A204.1 (cell line): ENCODE results near the gene FAF1.
A peak's percentile ranks its signal among the peaks of the same experiment; 100 is the strongest.
"Not testable (repeated sequence)": the region's sequence is repeated elsewhere in the genome, so short reads cannot be mapped to it uniquely, and the experiment has no call there.

ENCODE experiments used
- FAIRE-seq: peaks from 2 replicates; lab custom pipeline; 2012; peaks lifted over from hg19 to GRCh38; lab: Jason Lieb, UNC

FAF1 gene

DNA sequence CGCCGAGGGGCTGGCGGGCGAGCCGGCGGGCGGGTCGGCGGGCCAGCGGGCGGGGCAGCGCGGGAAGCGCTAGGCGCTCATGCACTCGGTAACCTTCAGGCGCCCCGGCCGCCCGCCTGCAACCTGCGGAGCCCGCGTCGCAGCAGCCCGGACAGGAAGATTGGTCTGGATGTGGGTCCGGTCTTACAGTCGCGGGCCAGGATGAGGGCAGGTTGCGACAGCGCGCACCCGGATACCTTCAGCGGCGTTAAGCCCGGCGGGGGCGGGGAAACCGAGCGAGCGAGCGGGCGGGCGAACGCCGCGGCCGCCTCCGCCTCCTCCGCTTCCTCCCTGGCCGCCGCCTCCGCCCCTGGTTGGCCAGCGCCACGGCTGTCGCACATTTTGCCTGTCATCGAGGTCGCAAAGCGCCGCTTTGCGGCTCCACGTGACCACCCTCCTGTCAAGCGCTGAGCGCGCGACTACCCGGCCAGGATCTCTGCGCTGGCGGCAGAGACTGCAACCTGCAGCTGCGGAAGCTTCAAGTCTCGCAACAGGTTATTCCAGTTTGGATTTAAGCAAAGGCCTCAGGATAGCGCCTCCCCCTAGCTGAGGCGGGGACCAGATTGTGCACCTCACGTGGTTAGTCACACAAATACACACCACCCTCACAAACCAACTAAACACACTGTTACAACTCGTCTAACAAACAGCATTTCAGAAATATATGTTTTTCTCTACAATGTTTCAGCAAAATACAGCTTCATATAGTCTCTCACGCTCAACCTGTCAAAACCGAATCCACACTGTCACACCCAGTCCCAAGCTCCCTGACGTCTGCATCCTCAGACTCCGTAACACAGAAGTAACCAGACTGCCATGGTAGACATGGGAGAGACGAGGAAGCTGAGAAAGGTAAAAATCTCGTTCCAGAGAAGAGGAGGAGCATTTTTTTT lies at the start of gene FAF1:
TSS of gene FAF1 (minus strand) at position 355 of the 932 bp plus-strand sequence. CDS start 456 bp downstream, outside the sequence.
- FAIRE-seq, result no peak

DNA sequence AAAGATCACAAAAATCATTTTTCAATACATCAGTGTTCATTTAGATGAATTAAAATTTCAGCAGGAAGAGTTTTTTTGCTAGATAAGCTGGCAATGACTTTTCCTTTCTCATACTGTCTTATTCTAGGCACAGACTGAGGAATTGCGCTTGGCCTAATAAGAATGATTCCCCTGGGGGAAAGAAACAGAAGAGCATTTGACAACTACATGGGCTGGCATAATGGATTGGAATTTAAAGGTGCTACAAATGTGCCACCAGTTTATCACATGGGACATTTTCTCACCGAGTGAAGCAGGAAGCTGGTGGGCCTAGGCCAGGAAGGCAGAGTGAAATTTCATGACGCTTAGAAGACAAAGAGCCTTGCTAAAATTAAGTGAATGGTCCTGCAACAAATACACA lies 49.3 kb upstream of the FAF1 start:
- no peak for FAIRE-seq

DNA sequence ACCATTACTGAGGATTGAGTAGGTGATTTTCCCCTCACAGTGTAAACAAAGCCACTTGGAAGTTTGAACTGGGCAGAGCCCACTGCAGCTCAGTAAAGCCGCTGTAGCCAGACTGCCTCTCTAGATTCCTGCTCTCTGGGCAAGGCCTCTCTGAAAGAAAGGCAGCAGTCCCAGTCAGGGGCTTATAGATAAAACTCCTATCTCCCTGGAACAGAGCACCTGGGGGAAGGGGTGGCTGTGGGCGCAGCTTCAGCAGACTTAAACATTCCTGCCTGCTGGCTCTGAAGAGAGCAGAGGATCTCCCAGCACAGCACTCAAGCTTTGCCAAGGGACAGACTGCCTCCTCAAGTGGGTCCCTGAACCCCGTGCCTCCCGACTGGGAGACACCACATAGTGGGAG lies 45.5 kb upstream of the FAF1 start:
- not testable (repeated sequence) for FAIRE-seq

DNA sequence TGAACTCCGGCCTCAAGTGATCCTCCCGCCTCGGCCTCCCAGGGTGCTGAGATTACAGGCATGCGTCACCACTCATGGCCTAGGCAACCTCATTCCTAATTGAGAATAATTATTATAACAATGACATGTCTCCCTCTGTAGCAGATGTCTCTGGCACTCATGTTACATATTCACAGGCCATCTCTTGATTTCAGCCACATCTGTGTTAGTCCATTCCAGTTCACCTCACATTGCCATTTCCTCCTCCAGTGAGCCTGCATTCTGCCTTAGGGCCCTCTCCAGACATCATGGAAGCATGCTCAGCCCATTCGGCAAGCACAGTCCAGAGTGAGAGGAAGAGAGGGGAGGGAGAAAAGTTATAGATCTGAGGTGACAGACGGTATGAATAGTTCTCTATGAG lies 42.4 kb upstream of the FAF1 start:
- no peak for FAIRE-seq

DNA sequence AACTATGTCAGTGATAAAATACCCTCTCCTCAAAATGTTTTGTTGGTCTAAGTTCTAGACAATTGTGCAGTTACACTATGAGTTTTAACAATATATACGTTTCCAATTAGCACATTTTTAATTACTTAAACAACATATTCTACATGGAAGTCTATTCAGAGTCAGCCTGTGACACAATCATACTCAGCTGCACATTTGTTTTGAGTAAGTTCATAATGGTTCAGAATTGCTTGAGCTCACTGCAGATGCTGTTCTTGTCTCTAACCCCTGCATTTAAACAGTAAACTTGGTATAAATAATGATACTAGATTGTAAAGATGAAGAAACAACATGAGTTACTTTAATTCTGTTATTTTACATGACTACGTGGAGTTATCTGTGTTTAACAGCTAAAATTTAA lies 40.6 kb upstream of the FAF1 start:
- no peak for FAIRE-seq

DNA sequence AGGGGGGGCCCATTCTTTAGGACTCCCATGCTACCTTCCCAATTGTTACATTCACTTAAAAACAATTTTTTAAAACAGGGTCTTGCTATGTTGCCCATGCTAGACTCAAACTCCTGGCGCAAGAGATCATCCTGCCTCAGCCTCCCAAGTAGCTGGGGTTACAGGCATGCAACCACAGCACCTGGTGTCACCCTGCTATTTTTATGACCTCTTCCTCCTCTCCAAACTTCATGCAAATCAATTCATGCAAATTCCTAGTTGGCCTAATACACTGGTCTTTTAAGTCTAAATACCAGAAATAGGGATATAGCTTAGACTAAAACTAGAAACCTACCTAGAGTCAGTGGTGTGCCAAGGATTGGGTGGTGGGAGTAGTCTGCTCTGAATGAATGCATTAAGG lies 40.1 kb upstream of the FAF1 start:
- no peak for FAIRE-seq

DNA sequence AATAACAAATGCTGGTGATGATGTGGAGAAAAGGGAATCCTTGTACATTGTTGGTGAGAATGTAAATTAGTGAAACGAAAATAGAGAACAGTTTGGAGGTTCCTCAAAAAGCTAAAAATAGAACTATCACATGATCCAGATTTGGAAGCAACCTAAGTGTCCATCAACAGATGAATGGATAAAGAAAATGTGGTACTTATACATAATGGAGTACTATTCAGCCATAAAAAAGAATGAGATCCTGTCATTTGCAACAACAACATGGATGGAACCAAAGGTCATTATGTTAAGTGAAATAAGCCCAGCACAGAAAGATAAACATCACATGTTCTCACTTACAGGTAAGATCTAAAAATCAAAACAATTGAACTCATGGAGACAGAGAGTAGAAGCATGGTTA lies 39.3 kb upstream of the FAF1 start:
- not testable (repeated sequence) for FAIRE-seq

DNA sequence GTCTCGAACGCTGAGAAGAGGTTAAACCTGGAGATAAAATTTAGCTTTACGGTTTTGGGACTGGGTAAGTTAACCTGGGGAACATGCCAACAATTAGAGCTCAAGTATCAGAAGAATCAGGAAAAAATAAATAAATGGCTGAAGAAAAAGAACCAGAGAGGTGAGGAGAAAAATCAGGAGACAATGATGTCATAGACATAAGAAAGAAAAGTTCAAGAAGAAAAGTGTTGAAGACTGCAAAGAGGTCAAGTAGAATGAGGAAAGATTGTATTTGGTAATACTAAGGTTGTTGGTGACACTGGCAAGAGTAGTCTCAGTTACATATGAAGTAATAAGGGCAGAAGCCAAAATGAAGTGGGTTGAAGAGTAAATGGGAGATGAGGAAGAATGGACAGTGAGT lies 36.0 kb upstream of the FAF1 start:
- no peak for FAIRE-seq

DNA sequence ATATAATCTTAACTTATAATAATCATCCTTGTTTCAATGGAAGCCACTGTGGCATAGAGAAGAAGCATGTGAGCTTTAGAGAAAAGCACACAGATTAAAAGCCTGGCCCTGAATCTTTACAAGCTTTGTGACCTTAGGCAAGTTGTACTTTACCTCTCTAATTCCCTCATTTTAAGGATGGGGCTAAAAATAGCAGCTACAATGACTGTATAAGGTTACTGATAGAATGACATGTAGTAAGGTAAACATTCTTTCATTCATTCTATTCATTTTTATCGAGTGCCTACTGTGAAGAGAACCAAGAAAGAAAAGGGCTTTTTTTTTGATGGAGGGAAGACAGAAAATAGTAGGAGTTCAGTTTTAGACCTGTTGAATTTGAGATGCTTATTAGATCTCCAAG lies 35.6 kb upstream of the FAF1 start:
- no peak for FAIRE-seq

DNA sequence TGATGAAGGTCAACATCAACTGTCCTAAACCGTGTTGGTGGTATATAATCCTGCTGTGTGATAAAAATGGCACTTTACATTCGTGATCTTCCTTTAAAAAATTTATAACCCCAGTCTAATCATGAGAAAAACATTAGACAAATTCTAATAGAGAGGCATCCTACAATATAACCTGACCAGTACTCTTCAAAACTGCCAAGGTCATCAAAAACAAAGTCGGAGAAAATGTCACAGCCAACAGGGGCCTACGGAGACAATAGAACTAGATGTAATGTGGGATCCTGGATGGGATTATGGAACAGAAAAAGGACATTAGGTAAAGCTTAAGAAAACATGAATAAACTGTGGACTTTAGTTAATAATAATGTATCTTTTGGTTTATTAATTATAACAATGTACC lies 34.9 kb upstream of the FAF1 start:
- FAIRE-seq, result no peak

DNA sequence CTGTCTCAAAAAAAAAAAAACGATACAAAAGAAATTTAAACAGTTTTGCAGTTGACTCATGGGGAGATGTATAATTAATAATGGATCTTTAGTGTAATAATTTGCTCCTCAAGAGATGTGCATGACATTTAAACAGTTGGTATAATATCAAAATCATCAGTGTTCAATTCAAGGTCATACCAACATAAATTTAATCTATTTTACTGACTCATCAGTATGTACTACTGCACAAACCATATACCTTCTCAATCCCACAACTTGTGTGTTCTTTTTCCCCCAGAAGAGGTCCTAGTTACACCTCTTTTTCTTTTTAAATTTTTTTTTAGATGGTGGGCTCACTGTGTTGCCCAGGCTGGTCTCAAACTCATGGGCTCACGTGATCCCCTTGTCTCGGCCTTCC lies 33.6 kb upstream of the FAF1 start:
- no peak for FAIRE-seq

DNA sequence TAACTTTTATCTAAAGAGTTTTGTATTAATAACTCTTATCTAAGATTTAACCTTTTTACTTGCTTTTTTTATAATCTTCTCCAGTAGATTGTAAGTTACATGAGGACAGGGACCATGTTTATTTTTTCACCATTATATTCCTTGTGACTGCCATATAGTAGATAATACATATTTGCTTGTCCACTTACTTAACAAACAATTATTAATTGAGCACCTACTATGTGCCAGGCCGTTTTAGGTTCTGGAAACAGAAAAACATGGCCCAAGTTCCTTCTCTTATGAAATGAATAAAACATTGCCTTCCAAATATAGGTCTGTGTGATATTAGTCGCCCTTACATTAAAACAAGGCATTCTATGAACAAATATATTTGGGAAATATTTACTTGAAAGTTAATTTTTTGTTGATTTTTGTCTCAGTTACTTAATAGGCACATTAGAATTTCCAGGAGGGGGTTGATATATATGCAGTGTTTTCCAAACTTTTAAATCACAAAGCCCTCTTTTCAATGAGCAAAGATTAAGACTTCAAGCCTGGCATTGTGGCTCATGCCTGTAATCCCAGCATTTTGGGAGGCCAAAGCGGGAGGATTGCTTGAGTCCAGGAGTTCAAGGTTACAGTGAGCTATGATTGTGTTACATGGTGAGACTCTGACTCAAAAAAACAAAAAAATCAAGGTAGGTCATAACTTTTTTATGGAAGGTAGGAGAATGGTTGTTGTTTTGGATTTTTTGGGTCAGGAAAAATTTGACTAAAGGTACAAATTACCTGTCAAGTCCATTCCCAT lies 32.7 kb upstream of the FAF1 start:
- no peak for FAIRE-seq

DNA sequence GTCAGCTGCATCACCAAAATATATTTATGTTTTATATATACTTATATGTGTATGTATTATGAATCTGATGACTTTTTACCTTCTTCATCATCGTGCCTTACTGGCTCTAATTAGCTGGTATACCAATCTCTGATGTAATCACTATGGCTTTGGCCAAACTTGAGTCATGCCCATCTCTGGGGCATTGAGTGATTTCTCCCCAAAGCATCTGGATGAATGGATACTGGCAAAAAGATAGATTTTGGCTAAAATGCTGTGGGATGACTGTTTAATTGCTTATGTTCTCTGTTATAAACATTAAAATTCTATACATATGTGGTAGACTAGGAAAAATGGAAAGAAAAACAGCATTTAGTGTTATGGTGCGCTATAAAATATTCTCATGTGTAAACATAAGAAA lies 29.6 kb upstream of the FAF1 start:
- no peak for FAIRE-seq

DNA sequence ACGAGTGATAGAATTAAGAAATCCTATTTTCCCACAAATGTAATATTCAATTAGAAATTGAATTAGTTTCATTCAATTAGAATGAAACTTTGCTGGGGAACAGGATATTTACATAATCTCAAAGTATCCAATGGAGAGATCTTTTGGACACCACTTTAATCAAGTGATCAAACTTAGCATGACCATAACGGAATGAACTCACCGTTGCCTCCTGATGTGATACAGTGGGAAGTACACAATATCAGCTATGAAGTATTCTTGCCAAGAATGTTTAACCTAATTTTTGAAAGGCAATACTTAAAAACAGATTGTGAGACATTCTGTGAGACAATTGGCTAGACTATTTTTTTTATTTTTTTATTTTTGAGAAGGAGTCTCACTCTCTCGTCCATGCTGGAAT lies 26.6 kb upstream of the FAF1 start:
- FAIRE-seq, result peak; percentile 14

DNA sequence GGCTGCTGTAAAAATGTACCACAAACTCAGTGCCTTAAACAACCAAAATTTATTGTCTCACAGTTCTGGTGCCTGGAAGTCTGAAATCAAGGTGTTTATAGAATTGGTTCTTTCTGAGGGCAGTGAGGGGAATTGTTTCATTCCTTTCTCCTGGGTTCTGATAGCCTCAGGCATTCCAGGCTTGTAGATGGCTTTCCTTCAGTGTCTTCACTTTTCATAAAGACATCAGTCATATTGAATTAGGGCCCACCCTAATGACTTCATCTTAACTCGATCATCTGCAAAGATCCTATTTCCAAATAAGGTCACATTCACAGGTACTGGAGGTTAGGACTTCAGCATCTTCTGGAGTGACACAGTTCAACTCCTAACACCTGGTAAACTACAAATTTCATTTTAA lies 25.0 kb upstream of the FAF1 start:
- no peak for FAIRE-seq

DNA sequence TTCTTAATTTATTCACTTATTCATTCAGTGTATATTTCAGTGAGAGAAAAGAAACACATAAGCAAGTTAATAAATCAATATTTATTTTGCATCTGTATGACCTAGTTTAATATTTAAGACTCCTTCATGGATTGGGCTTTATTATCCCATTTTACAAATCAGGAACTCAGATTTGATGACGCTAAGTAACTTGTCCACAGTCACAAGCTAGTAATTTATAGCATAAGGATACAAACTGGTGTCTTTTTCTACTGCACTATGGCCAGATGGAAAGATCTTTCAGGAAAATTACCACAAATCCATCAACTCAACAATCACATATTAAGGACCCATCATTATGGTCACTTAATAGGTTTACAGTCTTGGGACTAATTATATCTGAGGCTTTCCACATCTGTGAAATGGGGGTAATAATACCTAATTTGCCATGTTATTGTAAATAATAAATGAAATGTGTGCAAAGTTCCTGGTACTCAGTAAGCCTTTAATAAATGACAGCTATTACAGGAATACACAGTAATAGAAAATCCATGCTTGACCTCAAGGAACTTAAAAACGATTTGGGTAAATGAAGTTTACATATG lies 23.2 kb upstream of the FAF1 start:
- FAIRE-seq, result no peak

DNA sequence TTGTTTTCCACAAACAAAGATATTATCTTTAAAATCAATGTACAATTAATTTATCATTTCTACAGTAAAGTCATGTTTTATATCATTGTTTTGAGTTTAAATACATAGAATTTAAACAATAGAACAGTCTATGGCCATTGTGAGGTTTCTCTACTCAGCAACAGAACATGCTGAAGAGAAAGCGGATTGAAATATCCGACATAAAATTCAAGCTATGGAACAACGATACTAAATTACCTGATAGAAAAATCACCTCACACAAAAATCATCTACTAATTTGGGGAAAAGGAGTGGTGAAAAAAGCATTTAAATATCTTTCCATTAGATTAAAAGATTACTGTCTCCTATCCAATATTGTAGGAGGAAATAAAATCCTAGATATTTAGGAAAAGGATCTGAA lies 22.5 kb upstream of the FAF1 start:
- FAIRE-seq, result no peak

DNA sequence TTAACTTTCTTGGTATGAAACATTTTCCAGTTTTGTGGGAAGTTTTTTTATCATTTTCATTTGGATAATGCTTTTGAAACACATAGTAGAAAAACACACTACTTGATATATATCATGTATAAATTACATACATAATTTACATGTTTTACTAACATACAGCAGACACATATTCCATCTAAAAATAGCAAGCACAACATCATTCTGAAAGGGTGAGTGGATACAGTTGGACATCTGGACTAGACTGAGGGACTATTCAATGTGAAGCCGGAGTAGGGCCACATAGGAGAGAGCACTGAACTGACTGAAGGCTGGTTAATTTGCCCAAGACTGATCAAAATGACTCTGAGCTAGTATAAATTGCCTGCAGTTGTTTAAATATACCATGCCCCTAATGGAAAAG lies 21.7 kb upstream of the FAF1 start:
- FAIRE-seq, result no peak

DNA sequence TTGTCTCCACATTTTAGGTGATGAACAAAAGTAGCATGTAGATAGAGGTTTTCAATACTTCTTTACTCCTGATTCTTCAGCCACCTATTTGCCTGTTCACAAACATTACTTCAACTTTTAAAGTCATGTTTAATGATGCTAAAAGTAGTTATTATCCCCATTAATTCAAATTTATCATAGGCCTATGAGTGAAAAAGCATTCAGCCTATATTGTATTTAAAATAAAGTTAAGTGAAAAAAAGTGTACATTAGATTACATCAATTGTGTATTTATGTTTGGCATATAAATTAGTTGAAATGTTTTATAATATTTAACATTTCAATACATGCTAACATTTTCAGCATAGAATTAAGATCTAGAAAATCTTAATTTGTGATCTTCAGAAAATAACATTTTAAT lies 20.4 kb upstream of the FAF1 start:
- peak; percentile 85 for FAIRE-seq

DNA sequence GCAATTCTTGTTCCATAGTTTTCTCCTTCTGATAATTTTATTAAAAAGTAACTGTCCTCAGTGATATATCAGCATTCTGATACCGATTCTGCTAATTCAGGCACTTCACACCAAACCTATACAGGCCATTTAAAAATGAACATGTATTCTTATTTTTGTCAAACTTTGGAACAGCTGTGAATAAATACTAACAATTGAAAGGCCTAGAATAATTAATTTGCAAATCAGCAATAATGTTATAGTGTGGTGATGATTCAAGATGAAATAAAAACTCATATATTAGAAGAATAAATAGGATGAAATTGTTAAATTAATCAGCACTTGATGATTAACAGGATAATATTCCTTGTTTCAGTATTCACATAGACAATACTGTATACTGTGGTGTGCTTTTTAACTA lies 19.9 kb upstream of the FAF1 start:
- FAIRE-seq, result no peak

DNA sequence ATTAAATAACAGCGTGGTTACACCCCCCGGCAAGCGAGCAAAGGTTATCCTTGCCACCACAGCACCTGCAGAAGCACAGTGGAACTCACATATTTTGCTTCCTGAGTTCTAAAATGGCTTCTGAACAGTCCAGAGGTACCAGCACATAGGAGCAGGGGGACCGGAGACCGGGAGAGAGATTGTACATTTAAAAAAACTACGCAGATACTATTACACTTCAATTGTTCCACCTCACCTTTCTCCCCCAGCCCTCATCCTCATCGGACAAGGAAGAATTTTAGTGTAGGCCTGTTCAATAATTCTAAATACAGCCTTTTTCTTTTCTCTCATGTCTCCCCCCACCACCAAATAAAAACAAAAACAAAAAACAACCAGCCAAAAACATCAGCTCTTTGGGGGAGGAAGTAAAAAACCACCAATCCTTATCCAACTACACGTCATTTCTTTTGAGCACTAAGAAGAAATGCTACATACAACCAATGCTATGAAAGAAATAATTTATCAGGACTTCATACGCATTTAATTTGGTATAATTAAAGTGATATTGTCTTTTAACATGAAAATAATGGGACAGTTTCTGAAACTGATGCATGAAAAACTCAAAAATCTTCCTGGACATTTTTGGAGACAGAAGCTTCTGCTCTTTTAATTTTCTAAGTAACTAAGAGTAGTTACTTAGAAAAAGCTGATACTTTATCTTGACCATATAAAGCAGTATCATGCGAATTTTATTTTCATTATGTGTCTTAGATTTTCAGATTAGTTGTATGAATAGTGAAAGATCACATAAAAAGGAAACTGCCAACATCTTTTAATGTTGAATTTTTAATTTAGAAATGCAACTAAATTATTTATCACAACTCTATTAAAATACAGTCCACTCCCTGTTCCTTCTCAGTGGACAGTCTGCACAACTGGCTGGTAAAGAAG lies 19.1 kb upstream of the FAF1 start:
- peak; percentile 83 for FAIRE-seq
